MM.1S (cell line): Measurements from ENCODE around the gene KCNIP1.

ENCODE experiments used
- EZH2 ChIP-seq: fragments of 300-600 bp; sonication (generic); optimal IDR thresholded peaks from 2 replicates; pipeline ENCODE3; 2017; ENCODE audit warnings: low read depth, mild to moderate bottlenecking, antibody characterized with exemption, low read length, mixed read lengths
- EZH2phosphoT487 ChIP-seq: fragments of 300-600 bp; sonication (generic); IDR thresholded peaks from 2 replicates; pipeline ENCODE4 v1.6.1; 2018; ENCODE audit warnings: antibody characterized with exemption, low read length
- TF ChIP-seq, protein P1 (sequence below): fragments of 300-600 bp; sonication (generic); IDR thresholded peaks from 2 replicates; pipeline ENCODE4 v1.5.1; 2016; ENCODE audit warnings: antibody characterized with exemption, low read length, mixed read lengths

DNA sequence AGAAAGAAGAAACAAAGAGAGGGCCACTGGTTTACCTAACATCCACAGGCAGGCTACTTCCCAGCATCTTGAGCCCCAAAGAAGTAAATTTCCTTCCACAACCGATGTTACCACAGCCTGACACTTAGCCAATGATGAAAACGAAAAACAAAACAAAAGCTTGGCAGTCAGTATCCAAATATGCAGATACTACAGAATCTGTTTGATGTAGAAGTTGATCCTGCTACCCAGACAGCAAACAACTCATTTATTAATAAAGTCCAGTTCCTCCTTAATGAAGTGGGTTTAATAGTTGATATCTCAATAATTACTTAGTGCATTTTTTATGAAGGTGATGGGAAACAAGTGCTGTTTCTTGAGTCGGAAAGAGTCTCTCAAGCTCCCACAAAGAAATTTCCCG lies 212.6 kb downstream of the KCNIP1 start:
- no peak for TF ChIP-seq EZH2
- TF ChIP-seq, protein P1, sequence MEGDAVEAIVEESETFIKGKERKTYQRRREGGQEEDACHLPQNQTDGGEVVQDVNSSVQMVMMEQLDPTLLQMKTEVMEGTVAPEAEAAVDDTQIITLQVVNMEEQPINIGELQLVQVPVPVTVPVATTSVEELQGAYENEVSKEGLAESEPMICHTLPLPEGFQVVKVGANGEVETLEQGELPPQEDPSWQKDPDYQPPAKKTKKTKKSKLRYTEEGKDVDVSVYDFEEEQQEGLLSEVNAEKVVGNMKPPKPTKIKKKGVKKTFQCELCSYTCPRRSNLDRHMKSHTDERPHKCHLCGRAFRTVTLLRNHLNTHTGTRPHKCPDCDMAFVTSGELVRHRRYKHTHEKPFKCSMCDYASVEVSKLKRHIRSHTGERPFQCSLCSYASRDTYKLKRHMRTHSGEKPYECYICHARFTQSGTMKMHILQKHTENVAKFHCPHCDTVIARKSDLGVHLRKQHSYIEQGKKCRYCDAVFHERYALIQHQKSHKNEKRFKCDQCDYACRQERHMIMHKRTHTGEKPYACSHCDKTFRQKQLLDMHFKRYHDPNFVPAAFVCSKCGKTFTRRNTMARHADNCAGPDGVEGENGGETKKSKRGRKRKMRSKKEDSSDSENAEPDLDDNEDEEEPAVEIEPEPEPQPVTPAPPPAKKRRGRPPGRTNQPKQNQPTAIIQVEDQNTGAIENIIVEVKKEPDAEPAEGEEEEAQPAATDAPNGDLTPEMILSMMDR: no peak
- TF ChIP-seq EZH2phosphoT487: no peak
